HepG2 (cell line): Measurements from ENCODE around the gene CTTNBP2NL.

Source experiments
- E2F1 ChIP-seq: sonication (generic); formaldehyde crosslinking; IDR thresholded peaks from 2 replicates; pipeline ENCODE4 v1.5.0; 2020; ENCODE audit warnings: missing genetic modification reagents
- EP300 ChIP-seq, 3 experiments: sonication (generic) in 1 of 3; formaldehyde crosslinking in 1 of 3; IDR thresholded peaks; 2 replicates each; pipeline versions ENCODE4 v1.5.1 to v1.6.1; 2011 to 2020; ENCODE audit warnings: low read depth in 2 of 3, low read length in 2 of 3, borderline replicate concordance in 1 of 3, improper control_type of control experiment in 1 of 3, mild to moderate bottlenecking in 1 of 3, missing genetic modification reagents in 1 of 3, moderate library complexity in 1 of 3
- JUND ChIP-seq: sonication (generic); formaldehyde crosslinking; IDR thresholded peaks from 2 replicates; pipeline ENCODE4 v1.8.0; 2022; ENCODE audit warnings: mild to moderate bottlenecking, missing genetic modification reagents
- MYC ChIP-seq: sonication (generic); formaldehyde crosslinking; IDR thresholded peaks from 2 replicates; pipeline ENCODE4 v1.9.0; 2021; ENCODE audit warnings: missing genetic modification reagents, borderline replicate concordance

GRCh38 chr1:112504661-112505399 lies 108.8 kb downstream of the CTTNBP2NL start:
- TF ChIP-seq EP300 (IDR thresholded peaks at IDR 0.05; ENCODE audit: low read depth in 2 of 2, low read length in 2 of 2) (no peak), EP300 (CRISPR knock-in tag; IDR thresholded peaks at IDR 0.05; ENCODE audit: borderline replicate concordance) (no peak), JUND (CRISPR knock-in tag) (no peak), MYC (no peak), E2F1 (CRISPR knock-in tag) (no peak)
